Stimulated activated CD8-positive, alpha-beta memory T cell treated with anti-CD3 and anti-CD28 coated beads, Interleukin-15, amount 100 ng/mL, for 24 hours (primary cell): ENCODE results near the gene TLK1.
A peak's percentile ranks its signal among the peaks of the same experiment; 100 is the strongest.
"Not testable (repeated sequence)": the region's sequence is repeated elsewhere in the genome, so short reads cannot be mapped to it uniquely, and the experiment has no call there.

Experiments
- DNase-seq: peaks from one replicate; pipeline ENCODE4 v3.0.0-alpha.2; 2020; ENCODE audit warnings: low read depth

TLK1 gene

GRCh38 chr2:171169333-171169732 lies 8.6 kb upstream of the TLK1 start:
- no peak for DNase-seq

- DNase-seq: no peak
Observed at GRCh38 chr2:171167352-171167997, 6.8 kb upstream of the TLK1 start.

- DNase-seq: no peak
Observed at GRCh38 chr2:171166328-171166983, 5.8 kb upstream of the TLK1 start.

GRCh38 chr2:171165967-171166327 lies 5.3 kb upstream of the TLK1 start:
- no peak for DNase-seq

GRCh38 chr2:171163261-171163660 lies 2.6 kb upstream of the TLK1 start:
- DNase-seq: no peak

GRCh38 chr2:171162522-171163197 lies 2.0 kb upstream of the TLK1 start:
- not testable (repeated sequence) for DNase-seq

GRCh38 chr2:171160956-171161740 lies 455 bp upstream of the TLK1 start:
- peak; percentile 19 for DNase-seq

- DNase-seq: peak; percentile 11
Observed at GRCh38 chr2:171159372-171160118, 1.1 kb downstream of the TLK1 start.

GRCh38 chr2:171158790-171159371 lies 1.8 kb downstream of the TLK1 start:
- DNase-seq: no peak

- DNase-seq: no peak
Observed at GRCh38 chr2:171158036-171158789, 2.5 kb downstream of the TLK1 start.

- no peak for DNase-seq
Observed at GRCh38 chr2:171157109-171157500, 3.6 kb downstream of the TLK1 start.

GRCh38 chr2:171154348-171154747 lies 6.3 kb downstream of the TLK1 start:
- DNase-seq: no peak

GRCh38 chr2:171150694-171151285 lies 9.9 kb downstream of the TLK1 start:
- no peak for DNase-seq

GRCh38 chr2:171149986-171150693 lies 10.6 kb downstream of the TLK1 start:
- no peak for DNase-seq

GRCh38 chr2:171149171-171149938 lies 11.3 kb downstream of the TLK1 start:
- DNase-seq: no peak

- DNase-seq: no peak
Observed at GRCh38 chr2:171147081-171147480, 13.6 kb downstream of the TLK1 start.

GRCh38 chr2:171146633-171147032 lies 14.1 kb downstream of the TLK1 start:
- no peak for DNase-seq

GRCh38 chr2:171146071-171146470 lies 14.6 kb downstream of the TLK1 start:
- DNase-seq: no peak

GRCh38 chr2:171143670-171144062 lies 17.0 kb downstream of the TLK1 start:
- DNase-seq: no peak
